HCT116 (cell line): ENCODE data around the gene RUVBL1. TPM values are rescaled to one million over a fixed set of nuclear protein-coding genes. Genes with fewer than 3 reads are reported as not detected.

Source experiments
- ATAC-seq: fragments of 200-7000 bp; cut with Tn5 transposase; 2 replicates; pipeline ENCODE4 v1.9.1; 2020; ENCODE audit warnings: mild to moderate bottlenecking, moderate library complexity
- BruUV-seq: library from RNA; stranded (reverse); fragments of 400-500 nt; replicated peaks from 2 replicates; lab custom pipeline; 2021; lab: Mats Ljungman, UMichigan
- CTCF ChIA-PET: fragments of 300-600 bp; sonication (Branson Sonifier 250); formaldehyde crosslinking; loops from one replicate; lab custom pipeline; 2021; ENCODE audit warnings: antibody characterized with exemption; lab: Charles Lee
- POLR2A ChIA-PET: fragments of 300-600, 350-600 bp; sonication (Branson Sonifier 250); formaldehyde crosslinking; loops from one replicate; lab custom pipeline; 2021; ENCODE audit warnings: antibody characterized with exemption; lab: Charles Lee
- RAD21 ChIA-PET, 2 experiments: fragments of 300-600 bp; sonication (Branson Sonifier 250); formaldehyde crosslinking; loops; one replicate each; lab custom pipeline; 2023; ENCODE audit warnings: low total read pairs in 2 of 2; ENCODE audit not compliant: uncharacterized antibody in 2 of 2, unreplicated experiment in 2 of 2, low non-redundant PET in 1 of 2; lab: Charles Lee
- DNase-seq: peaks from one replicate; pipeline ENCODE4 v3.0.0-alpha.2; 2010; ENCODE audit warnings: low read depth, low spot score
- H2AFZ ChIP-seq: fragments of 200-600 bp; shearing (Covaris generic), sonication (generic); 2 replicates; pipeline ENCODE4 v1.6.1; 2017; ENCODE audit warnings: low read depth, mixed run types, mixed read lengths, antibody characterized with exemption, low read length; ENCODE audit not compliant: poor library complexity, severe bottlenecking
- H3K27ac ChIP-seq: 2 replicates; pipeline ENCODE4 v1.5.1; 2012; ENCODE audit warnings: low read depth, low read length
- H3K27me3 ChIP-seq: fragments of 200-600 bp; sonication (generic); 2 replicates; pipeline ENCODE4 v1.6.1; 2016; ENCODE audit warnings: mixed run types, low read length, mixed read lengths; ENCODE audit not compliant: insufficient read depth
- H3K36me3 ChIP-seq, 2 experiments: fragments of 200-500 bp in 1 of 2; fragments of 200-600 bp in 1 of 2; sonication (Bioruptor generic) in 1 of 2; sonication (generic) in 1 of 2; 2 replicates each; pipeline versions ENCODE4 v1.5.1 to v1.6.1; 2014 to 2016; ENCODE audit warnings: low read length in 2 of 2, inconsistent platforms in 1 of 2, mixed read lengths in 1 of 2, mixed run types in 1 of 2; ENCODE audit not compliant: insufficient read depth in 2 of 2, control insufficient read depth in 1 of 2
- H3K4me1 ChIP-seq, 2 experiments: fragments of 200-600 bp in 1 of 2; sonication (generic) in 1 of 2; 2 replicates each; pipeline versions ENCODE4 v1.5.1 to v1.6.1; 2012 to 2017; ENCODE audit warnings: low read length in 2 of 2, inconsistent platforms in 1 of 2, mild to moderate bottlenecking in 1 of 2, mixed read lengths in 1 of 2, mixed run types in 1 of 2, moderate library complexity in 1 of 2; ENCODE audit not compliant: insufficient read depth in 2 of 2, control insufficient read depth in 1 of 2
- H3K4me2 ChIP-seq: fragments of 200-600 bp; sonication (generic); 2 replicates; pipeline ENCODE4 v1.6.1; 2017; ENCODE audit warnings: mixed run types, low read length, mixed read lengths
- H3K4me3 ChIP-seq, 2 experiments: fragments of 200-600 bp in 1 of 2; sonication (generic) in 1 of 2; replicated peaks in 1 of 2; 2 replicates each; pipeline ENCODE4 v1.5.1; 2011 to 2016; ENCODE audit warnings: low read length in 2 of 2, control low read depth in 1 of 2, low read depth in 1 of 2, mild to moderate bottlenecking in 1 of 2, mixed read lengths in 1 of 2, mixed run types in 1 of 2
- H3K79me2 ChIP-seq: fragments of 200-600 bp; sonication (generic); 2 replicates; pipeline ENCODE4 v1.6.1; 2017; ENCODE audit warnings: mild to moderate bottlenecking, mixed run types, low read length, moderate library complexity, mixed read lengths; ENCODE audit not compliant: insufficient read depth
- H3K9ac ChIP-seq: fragments of 200-600 bp; sonication (generic); 2 replicates; pipeline ENCODE4 v1.6.1; 2016; ENCODE audit warnings: low read length, mixed read lengths
- H3K9me2 ChIP-seq: fragments of 200-600 bp; sonication (generic), shearing (Covaris generic); 2 replicates; pipeline ENCODE4 v1.6.1; 2017; ENCODE audit warnings: mixed run types, mild to moderate bottlenecking, moderate library complexity; ENCODE audit not compliant: insufficient read depth
- H3K9me3 ChIP-seq, 2 experiments: fragments of 200-500 bp in 1 of 2; fragments of 200-600 bp in 1 of 2; sonication (Bioruptor generic) in 1 of 2; sonication (generic) in 1 of 2; 2 replicates each; pipeline ENCODE4 v1.6.1; 2014 to 2017; ENCODE audit warnings: low read length in 2 of 2, mixed read lengths in 2 of 2, inconsistent platforms in 1 of 2, low read depth in 1 of 2, mild to moderate bottlenecking in 1 of 2, mixed run types in 1 of 2, moderate library complexity in 1 of 2; ENCODE audit not compliant: control insufficient read depth in 1 of 2, insufficient read depth in 1 of 2
- H4K20me1 ChIP-seq: fragments of 200-600 bp; sonication (generic), shearing (Covaris generic); 2 replicates; pipeline ENCODE4 v1.6.1; 2017; ENCODE audit warnings: mixed run types, mild to moderate bottlenecking, moderate library complexity; ENCODE audit not compliant: insufficient read depth
- CBX3 ChIP-seq: IDR thresholded peaks from 2 replicates; pipeline ENCODE4 v1.6.1; 2012; ENCODE audit warnings: low read depth
- CEBPB ChIP-seq: IDR thresholded peaks from 2 replicates; pipeline ENCODE4 v1.6.1; 2012; ENCODE audit warnings: low read depth
- EGR1 ChIP-seq: IDR thresholded peaks from 2 replicates; pipeline ENCODE4 v1.6.1; 2012; ENCODE audit warnings: low read depth
- EZH2 ChIP-seq: fragments of 200-600 bp; sonication (generic); IDR thresholded peaks from 2 replicates; pipeline ENCODE4 v1.6.1; 2017; ENCODE audit warnings: antibody characterized with exemption, mixed run types
- FOSL1 ChIP-seq: IDR thresholded peaks from 2 replicates; pipeline ENCODE4 v1.6.1; 2012; ENCODE audit warnings: low read depth
- JUND ChIP-seq: IDR thresholded peaks from 2 replicates; pipeline ENCODE4 v1.6.1; 2012
- MAX ChIP-seq: IDR thresholded peaks from 2 replicates; pipeline ENCODE4 v1.6.1; 2012
- POLR2A ChIP-seq: IDR thresholded peaks from 2 replicates; pipeline ENCODE4 v1.7.0; 2011; ENCODE audit warnings: borderline replicate concordance; ENCODE audit not compliant: insufficient read depth, insufficient read length; ENCODE audit errors: extremely low read depth
- POLR2AphosphoS5 ChIP-seq: IDR thresholded peaks from 2 replicates; pipeline ENCODE4 v1.6.1; 2011; ENCODE audit warnings: mild to moderate bottlenecking, low read depth, low read length, moderate library complexity
- SP1 ChIP-seq: IDR thresholded peaks from 2 replicates; pipeline ENCODE4 v1.6.1; 2012; ENCODE audit warnings: low read depth
- SRF ChIP-seq: IDR thresholded peaks from 2 replicates; pipeline ENCODE4 v1.6.1; 2012; ENCODE audit warnings: low read depth
- TCF7L2 ChIP-seq: IDR thresholded peaks from 2 replicates; pipeline ENCODE4 v1.7.0; 2011; ENCODE audit warnings: borderline replicate concordance, inconsistent platforms; ENCODE audit not compliant: insufficient read depth, insufficient read length; ENCODE audit errors: extremely low read depth
- YY1 ChIP-seq: IDR thresholded peaks from 2 replicates; pipeline ENCODE4 v1.6.1; 2011; ENCODE audit warnings: low read length, low read depth, moderate library complexity, mild to moderate bottlenecking; ENCODE audit not compliant: insufficient replicate concordance; ENCODE audit errors: extremely low read depth
- ZBTB33 ChIP-seq: IDR thresholded peaks from 2 replicates; pipeline ENCODE4 v1.6.1; 2011; ENCODE audit warnings: mild to moderate bottlenecking, low read length, moderate library complexity; ENCODE audit not compliant: insufficient replicate concordance; ENCODE audit errors: extremely low read depth
- ZNF274 ChIP-seq: fragments of 200-500 bp; sonication (Bioruptor generic); IDR thresholded peaks from 2 replicates; pipeline ENCODE4 v1.6.1; 2014; ENCODE audit warnings: mild to moderate bottlenecking, low read depth, low read length, inconsistent platforms
- intact Hi-C: fragments of 100-400 bp; cut with micrococcal nuclease; formaldehyde crosslinking; loops from 2 replicates; pipeline ENCODE4 v1.10.0; 2022
- total RNA-seq: library from RNA; stranded (reverse); gene quantifications from one replicate; pipeline ENCODE4 v1.2.1, GENCODE V29; 2021; ENCODE audit not compliant: unreplicated experiment
- TF ChIP-seq, protein P1 (sequence below), 3 experiments: fragments of 200-600 bp in 1 of 3; sonication (generic) in 1 of 3; IDR thresholded peaks in 2 of 3; conservative IDR thresholded peaks in 1 of 3; 2 replicates each; pipeline ENCODE4 v1.5.1; 2012 to 2017; ENCODE audit warnings: low read depth in 2 of 3, low read length in 2 of 3, antibody characterized with exemption in 1 of 3, borderline replicate concordance in 1 of 3, control low read depth in 1 of 3, mild to moderate bottlenecking in 1 of 3, mixed read lengths in 1 of 3, mixed run types in 1 of 3, moderate library complexity in 1 of 3; ENCODE audit not compliant: insufficient read depth in 1 of 3

Gene RUVBL1
- total RNA-seq, 1 experiment from 2014 or later: 129 TPM

- BruUV-seq: no TSS peak
- TF ChIP-seq POLR2AphosphoS5: 0 out of 2 replicates have a peak, but pooled peaks have one; percentile 6
- no peak for TF ChIP-seq SP1
- intact Hi-C loops: loop anchor here (10.0 kb wide), 1 partner anchor 412 kb away; no protein-coding TSS in a partner anchor
- H3K4me1 ChIP-seq: no peaks in the 10 kb centered on the region
- H3K27ac ChIP-seq: no peak overlapping the region
- no peak overlapping the region for H2AFZ ChIP-seq
- no peak for DNase-seq
- ChIA-PET RAD21 (no interaction called here), CTCF (interaction anchor here (1.5 kb wide), 1 partner anchor 67 kb away, joined by 4 read pairs; no protein-coding TSS in a partner anchor), POLR2A (interaction anchor here (1.5 kb wide), 2 partner anchors 10 to 15 kb away, joined by 3 to 4 read pairs; partner anchors contain the start of gene SEC61A1)
- no peak overlapping the region for H3K4me2 ChIP-seq
- H3K79me2 ChIP-seq: peaks cover 57% of the 10 kb centered on the region; the same call in 1 of the 2 replicates
- no peak for ATAC-seq
- peaks cover 75 to 83% of the 10 kb centered on the region in 2 experiments for H3K36me3 ChIP-seq
- no peaks in the 10 kb centered on the region for H3K9me3 ChIP-seq
- H3K9ac ChIP-seq: no peak overlapping the region
- H3K27me3 ChIP-seq: no peaks in the 10 kb centered on the region
- H4K20me1 ChIP-seq: peaks cover 11% of the 10 kb centered on the region; the same call in 1 of the 2 replicates
- no peaks in the 10 kb centered on the region for H3K9me2 ChIP-seq
- H3K4me3 ChIP-seq: no peak overlapping the region
Measured at GRCh38 chr3:128066676-128067075, 56.9 kb downstream of the RUVBL1 start.

DNA sequence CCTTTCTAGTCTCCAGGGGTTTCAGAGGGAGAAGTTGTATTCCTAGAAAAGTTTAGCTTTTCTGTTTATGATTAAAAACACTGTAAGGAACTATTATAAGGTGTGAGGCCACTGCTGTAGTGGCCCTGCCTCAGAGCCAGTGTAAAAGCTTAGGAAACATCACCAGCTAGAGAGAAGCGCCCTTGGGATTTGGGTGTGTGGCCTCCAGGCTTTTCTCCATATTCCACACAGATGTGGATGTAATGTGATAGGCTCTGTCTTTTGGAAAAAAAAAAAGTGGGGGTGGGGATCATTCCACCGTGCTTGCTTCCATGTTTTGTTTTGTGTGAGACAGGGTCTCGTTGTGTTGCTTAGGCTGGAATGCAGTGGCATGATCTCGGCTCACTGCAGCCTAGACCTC, 57.5 kb downstream of the RUVBL1 start:
- BruUV-seq: no TSS peak
- no peak for DNase-seq
- H3K9me2 ChIP-seq: no peaks in the 10 kb centered on the region
- H3K9ac ChIP-seq: no peak overlapping the region
- no peaks in the 10 kb centered on the region for H3K27me3 ChIP-seq
- intact Hi-C loops: loop anchor here (10.0 kb wide), 1 partner anchor 411 kb away; no protein-coding TSS in a partner anchor
- H3K4me2 ChIP-seq: no peak overlapping the region
- H3K36me3 ChIP-seq: peaks cover 76 to 83% of the 10 kb centered on the region in 2 experiments
- no peaks in the 10 kb centered on the region for H3K9me3 ChIP-seq
- no peak overlapping the region for H2AFZ ChIP-seq
- no peak for ATAC-seq
- H3K27ac ChIP-seq: no peak overlapping the region
- ChIA-PET RAD21 (no interaction called here), POLR2A (interaction anchor here (1.5 kb wide), 2 partner anchors 10 to 14 kb away, joined by 3 to 4 read pairs; partner anchors contain the start of gene SEC61A1), CTCF (interaction anchor here (0.8 kb wide), 1 partner anchor 9 kb away, joined by 3 read pairs; no protein-coding TSS in a partner anchor)
- H3K79me2 ChIP-seq: peaks cover 54% of the 10 kb centered on the region; the same call in 1 of the 2 replicates
- peaks cover 11% of the 10 kb centered on the region; the same call in 1 of the 2 replicates for H4K20me1 ChIP-seq
- H3K4me1 ChIP-seq: no peaks in the 10 kb centered on the region
- H3K4me3 ChIP-seq: no peak overlapping the region
- TF ChIP-seq TCF7L2 (no peak), SRF (no peak), JUND (no peak), FOSL1 (no peak), YY1 (no peak), MAX (no peak), CBX3 (no peak), POLR2AphosphoS5 (no peak), EZH2 (no peak), SP1 (no peak), POLR2A (no peak), ZNF274 (no peak), CEBPB (no peak), EGR1 (no peak), ZBTB33 (no peak)
- TF ChIP-seq, protein P1, sequence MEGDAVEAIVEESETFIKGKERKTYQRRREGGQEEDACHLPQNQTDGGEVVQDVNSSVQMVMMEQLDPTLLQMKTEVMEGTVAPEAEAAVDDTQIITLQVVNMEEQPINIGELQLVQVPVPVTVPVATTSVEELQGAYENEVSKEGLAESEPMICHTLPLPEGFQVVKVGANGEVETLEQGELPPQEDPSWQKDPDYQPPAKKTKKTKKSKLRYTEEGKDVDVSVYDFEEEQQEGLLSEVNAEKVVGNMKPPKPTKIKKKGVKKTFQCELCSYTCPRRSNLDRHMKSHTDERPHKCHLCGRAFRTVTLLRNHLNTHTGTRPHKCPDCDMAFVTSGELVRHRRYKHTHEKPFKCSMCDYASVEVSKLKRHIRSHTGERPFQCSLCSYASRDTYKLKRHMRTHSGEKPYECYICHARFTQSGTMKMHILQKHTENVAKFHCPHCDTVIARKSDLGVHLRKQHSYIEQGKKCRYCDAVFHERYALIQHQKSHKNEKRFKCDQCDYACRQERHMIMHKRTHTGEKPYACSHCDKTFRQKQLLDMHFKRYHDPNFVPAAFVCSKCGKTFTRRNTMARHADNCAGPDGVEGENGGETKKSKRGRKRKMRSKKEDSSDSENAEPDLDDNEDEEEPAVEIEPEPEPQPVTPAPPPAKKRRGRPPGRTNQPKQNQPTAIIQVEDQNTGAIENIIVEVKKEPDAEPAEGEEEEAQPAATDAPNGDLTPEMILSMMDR (IDR thresholded peaks at IDR 0.05 in 2 of 3, conservative IDR thresholded peaks at IDR 0.05 in 1 of 3; ENCODE audit: borderline replicate concordance in 1 of 3, insufficient read depth in 1 of 3, low read depth in 2 of 3, low read length in 2 of 3): no peak
